ELR (cell line): Measurements from ENCODE around the gene GBGT1.

Experiments used
- DNase-seq: peaks from one replicate; pipeline ENCODE4 v3.0.0-alpha.2; 2015; ENCODE audit warnings: low read depth

The GBGT1 gene

GRCh38 chr9:133125941-133126696 is 37.6 kb downstream of the GBGT1 start:
- DNase-seq = no peak

GRCh38 chr9:133124907-133125275 is 38.8 kb downstream of the GBGT1 start:
- no peak for DNase-seq

- DNase-seq = no peak
Observed at GRCh38 chr9:133124123-133124906, 39.4 kb downstream of the GBGT1 start.

DNA sequence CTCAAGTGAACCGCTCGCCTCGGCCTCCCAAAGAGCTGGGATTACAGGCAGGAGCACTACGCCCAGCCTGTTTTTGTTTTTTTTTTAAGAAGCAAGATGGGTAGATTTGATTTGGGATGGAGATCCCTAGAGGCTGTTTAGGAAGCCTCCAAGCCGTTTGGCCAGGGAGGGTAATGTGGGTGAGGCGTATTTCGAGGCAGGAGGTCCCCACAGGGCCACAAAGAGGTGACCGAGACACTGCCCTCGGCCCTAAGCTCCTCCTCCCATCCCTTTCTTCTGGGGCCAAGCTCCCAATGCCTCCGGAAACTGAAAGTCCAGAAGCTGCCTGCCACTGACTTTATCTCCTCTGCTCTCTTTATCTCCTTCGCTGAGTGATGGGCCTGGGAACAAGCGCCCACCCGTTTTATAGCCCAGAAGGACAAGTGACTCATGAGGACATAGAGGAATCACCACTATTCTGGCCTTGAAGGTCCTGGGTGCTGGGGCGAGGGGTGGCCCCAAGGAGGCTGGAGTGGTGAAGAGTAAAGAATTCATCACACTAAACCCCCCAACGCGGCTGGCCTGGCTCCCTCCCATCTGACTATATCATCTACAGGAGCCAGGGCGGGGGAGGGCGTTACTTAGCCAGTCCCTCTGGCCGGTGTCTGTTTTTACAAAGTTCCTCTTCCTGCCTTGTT is 40.6 kb downstream of the GBGT1 start:
- DNase-seq = peak; percentile 24

DNA sequence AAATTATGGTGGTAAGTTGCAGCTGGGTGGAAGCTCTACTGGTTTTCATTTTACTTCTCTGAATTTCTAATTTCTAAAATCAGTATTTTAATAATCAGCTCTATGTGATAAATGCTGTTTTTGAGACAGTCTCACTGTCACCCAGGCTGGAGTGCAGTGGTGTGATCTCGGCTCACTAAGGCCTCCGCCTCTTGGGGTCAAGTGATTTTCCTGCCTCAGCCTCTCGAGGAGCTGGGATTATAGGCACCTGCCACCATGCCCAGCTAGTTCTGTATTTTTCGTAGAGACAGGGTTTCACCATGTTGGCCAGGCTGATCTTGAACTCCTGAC is 41.1 kb downstream of the GBGT1 start:
- DNase-seq = no peak

- no peak for DNase-seq
Observed at GRCh38 chr9:133121915-133122550, 41.7 kb downstream of the GBGT1 start.

DNA sequence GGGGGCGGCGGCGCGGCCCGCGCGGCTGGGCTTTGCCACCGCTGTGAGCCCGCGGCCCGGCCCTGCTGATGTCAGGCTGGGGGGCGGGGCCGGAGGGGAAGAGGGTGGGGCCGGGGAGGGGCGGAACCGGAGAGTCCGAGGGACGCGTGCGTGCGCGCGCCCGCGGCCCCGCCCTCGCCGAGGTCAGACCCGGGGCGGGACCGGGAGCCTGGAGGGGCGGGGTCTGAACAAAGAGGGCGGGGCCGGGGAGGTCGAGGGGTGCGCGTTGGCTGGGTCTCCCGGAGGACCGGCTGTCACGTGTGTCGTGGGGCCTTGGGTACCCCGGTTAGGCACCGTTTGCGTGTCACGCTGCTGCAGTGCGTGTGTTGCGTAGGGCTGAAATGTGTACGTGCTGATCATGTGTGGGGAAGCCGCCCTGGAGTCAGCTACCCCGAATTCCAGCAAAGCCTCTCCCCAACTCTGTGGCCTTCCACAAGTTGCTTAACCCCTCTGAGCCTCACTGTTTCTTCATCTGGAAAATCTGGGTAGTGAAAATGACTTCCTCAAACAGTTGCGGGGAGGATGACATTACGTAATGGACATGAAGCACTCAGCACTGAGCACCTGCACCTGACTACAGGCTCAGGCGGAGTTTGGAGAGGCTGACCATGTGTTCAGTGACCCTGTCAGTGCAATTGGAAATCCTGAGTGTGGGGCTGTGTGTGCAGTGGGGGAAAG is 42.4 kb downstream of the GBGT1 start, which contains the start of gene RALGDS:
Gene RALGDS, minus strand, starts transcription at position 43 of the 717 bp plus-strand sequence. CDS start 86 bp downstream, outside the sequence.
- DNase-seq = peak; percentile 91

DNA sequence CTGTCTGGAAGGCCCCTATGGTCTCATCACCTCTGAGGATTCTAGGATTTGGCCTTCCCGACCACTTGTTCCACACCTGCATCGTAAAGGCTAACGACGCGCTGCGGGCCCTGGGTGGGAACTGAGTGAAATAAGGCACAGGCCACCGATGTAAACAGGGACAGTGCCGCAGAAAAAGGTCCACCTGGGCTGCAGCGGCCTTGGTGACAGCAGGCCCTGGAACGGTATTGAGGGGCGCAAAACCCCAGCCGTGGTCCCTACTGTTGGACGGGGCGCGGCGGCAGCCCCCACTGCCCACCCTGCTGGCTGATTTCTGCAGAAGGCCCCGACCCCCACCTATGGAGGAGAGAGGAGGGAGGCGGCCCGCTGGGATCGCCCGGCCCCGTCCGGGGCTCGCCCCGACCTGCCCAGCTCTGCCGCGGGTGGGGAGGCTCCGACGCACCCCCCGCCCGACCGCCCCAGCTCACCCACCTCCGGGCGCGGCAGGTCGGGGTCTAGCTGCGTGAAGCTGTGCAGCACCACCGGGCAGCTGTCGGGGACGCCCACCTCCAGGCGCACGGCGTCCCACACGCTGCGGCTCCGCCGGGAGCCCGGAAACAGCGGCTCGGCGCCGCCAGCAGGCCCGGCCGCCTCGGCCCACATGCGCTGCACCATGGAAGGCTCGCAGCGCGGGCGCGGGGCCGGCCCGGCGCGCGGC is 43.1 kb downstream of the GBGT1 start:
- DNase-seq = no peak

- no peak for DNase-seq
Observed at GRCh38 chr9:133119846-133120500, 43.7 kb downstream of the GBGT1 start.

DNA sequence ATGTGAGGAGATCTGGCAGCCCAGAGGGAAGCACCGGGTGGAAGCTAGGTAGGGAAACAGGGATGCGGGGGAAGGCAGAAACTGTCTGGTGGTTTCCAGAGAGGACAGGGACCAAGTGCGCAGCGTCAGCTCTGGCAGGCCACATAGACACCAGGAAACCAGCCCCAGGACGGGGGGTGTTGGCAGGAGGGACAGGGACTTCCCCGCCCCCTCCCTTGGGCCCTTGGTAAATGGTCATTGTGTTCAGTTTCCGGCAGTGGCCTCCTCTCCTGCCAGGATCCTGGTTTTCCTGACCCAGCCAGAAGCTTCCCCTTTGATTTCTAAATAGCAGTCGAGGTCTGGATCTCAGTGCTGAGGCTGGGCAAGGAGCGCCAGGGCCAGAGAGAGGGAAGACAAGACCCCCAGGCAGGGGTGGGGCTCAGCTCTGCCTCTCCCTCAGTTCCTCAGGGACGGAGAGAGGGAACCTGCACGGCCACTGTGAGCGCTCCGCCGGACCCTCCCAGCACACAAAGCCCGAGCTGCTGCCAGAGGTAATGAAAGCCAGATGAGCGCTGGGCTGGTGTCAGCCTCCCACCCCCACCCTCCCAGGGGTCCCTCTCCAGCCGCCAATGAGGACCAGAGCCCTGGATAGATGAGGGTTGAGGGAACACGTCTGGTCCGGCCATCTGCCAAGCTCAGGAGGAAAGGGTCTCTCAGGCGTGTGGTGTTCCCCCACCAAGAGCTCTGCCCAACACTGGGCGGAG is 44.4 kb downstream of the GBGT1 start:
- DNase-seq = no peak

- no peak for DNase-seq
Observed at GRCh38 chr9:133118568-133118967, 45.1 kb downstream of the GBGT1 start.

DNA sequence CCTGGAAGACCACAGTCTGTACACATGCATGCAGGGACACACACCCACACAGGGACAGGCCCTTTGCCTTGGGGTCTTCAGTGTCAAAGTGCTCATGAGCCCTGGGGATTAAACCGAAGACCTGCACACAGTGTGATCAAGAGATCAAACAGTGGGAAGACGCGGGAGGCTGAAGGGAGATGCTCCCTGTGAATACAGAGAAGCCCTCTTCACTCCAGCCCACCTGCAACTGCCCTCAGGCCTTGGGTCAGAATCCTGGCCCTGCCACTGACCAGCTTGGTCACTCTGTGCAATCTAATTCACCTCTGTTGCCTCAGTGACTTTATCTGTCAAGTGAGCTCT is 45.6 kb downstream of the GBGT1 start:
- no peak for DNase-seq

- DNase-seq = no peak
Observed at GRCh38 chr9:133117271-133118178, 46.2 kb downstream of the GBGT1 start.

DNA sequence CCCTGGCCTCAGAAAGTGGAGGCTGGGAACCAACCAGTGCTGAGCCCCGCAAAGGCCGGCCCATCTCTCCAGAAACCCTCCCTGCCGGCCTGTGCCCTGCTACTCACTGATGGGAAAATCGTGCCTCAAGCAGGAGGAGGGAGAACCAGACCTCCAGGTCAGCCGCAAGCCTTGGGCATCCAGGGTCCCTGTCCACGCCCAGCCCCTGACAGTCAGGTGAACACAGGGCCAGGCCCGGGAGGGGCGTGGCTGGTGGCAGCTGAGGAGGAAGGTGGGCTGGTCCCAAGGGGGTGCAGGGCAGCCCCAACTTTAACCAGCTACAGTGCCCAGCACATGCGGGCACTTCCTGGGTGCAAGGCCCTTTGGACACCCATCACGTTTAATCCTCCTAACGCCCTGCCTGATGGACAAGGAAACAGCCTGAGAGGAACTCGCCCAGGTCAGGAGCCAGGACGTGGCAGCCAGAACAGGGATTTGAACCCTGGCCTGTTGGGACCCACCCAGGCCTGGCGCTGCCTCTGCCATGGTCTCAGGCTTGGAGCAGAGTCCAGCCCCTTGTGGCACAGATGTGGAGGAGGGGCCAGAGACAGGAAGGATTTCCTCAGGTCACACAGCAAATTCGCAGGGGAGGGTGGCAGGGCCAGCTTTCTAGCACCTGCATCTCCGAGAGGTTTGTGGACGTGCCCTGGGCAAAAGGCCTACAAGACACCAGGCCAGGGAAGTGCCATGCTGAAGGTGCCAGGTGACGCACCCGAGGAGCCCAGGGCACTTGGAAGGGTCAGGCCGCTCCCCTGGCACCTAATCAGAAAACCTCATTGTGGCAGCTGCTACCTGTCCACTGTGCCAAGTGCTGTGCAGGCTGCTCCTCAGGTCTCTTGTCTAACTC is 47.1 kb downstream of the GBGT1 start:
- DNase-seq = no peak

- DNase-seq = peak; percentile 61
Observed at GRCh38 chr9:133115604-133116345, 47.9 kb downstream of the GBGT1 start.

DNA sequence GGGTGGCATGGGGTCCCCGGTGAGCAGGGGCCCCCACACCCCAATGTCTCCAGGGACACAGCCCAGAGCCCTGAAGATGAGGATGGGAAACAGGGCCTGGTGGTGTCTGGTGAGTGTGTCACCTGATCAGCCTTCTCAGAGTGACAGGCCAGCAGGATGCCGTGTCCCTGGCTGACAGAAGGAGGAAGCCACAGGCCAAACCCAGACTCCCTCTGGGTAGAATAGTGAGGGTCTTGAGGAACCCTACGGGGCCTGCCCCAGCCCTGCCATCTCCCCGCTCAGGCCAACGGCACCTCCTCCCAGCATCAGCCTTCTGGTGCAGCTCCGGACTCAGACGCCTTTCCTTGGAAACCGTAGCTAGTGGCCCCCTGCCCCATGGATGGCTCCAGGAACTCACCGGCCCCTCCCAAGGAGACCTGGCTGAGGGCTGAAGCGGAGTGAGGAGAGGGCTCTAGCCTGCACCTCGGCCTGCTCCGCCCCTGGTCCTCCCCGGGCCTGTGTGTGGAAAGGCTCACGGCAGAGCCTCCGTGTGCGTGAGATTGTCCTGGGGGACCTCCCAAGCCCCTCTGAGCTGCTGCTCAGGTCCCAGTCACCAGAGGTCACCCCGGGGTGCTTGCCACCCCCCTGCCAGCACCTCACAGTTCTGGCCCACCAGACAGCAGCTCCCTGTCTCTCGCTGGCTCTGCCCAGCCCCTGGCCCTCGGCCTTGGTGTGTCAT is 48.7 kb downstream of the GBGT1 start:
- DNase-seq = no peak
